Endothelial cell of umbilical vein (primary cell): Measurements from ENCODE around the gene C3orf22. TPM values are rescaled to one million over a fixed set of nuclear protein-coding genes. Genes with fewer than 3 reads are reported as not detected.

ENCODE experiments used
- BruUV-seq: library from RNA; stranded (reverse); fragments of 400-500 nt; replicated peaks from 2 replicates; lab custom pipeline; 2021; lab: Mats Ljungman, UMichigan
- CTCF ChIA-PET: fragments of 300-600, 350-600 bp; sonication (Branson Sonifier 250); formaldehyde crosslinking; loops from one replicate; lab custom pipeline; 2021; ENCODE audit warnings: antibody characterized with exemption, inconsistent platforms; lab: Charles Lee
- POLR2A ChIA-PET: fragments of 300-600, 350-600 bp; sonication (Branson Sonifier 250); formaldehyde crosslinking; loops from one replicate; lab custom pipeline; 2021; ENCODE audit warnings: antibody characterized with exemption, inconsistent platforms; lab: Charles Lee
- DNase-seq: peaks from one replicate; pipeline ENCODE4 v3.0.0-alpha.2; 2011; ENCODE audit warnings: low read depth, low spot score
- FAIRE-seq: peaks from 2 replicates; lab custom pipeline; 2011; peaks lifted over from hg19 to GRCh38; lab: Jason Lieb, UNC
- H2AFZ ChIP-seq: 2 replicates; pipeline ENCODE4 v1.6.0; 2012; ENCODE audit warnings: low read depth, low read length, control low read depth, inconsistent platforms
- H3K27ac ChIP-seq: 2 replicates; pipeline ENCODE4 v1.5.1; 2011; ENCODE audit warnings: low read depth, mild to moderate bottlenecking, control low read depth, low read length, moderate library complexity; ENCODE audit not compliant: insufficient read depth
- H3K27me3 ChIP-seq, 2 experiments: 2 replicates each; pipeline versions ENCODE4 v1.6.0 to v1.6.1; 2011; ENCODE audit warnings: low read length in 2 of 2, mixed read lengths in 1 of 2; ENCODE audit not compliant: control insufficient read depth in 2 of 2, insufficient read depth in 2 of 2
- H3K36me3 ChIP-seq, 2 experiments: 2 replicates in 1 of 2; 3 replicates in 1 of 2; pipeline ENCODE4 v1.5.1; 2011; ENCODE audit warnings: low read length in 2 of 2, mild to moderate bottlenecking in 1 of 2, moderate library complexity in 1 of 2; ENCODE audit not compliant: control insufficient read depth in 2 of 2, insufficient read depth in 2 of 2; ENCODE audit errors: extremely low read depth in 1 of 2
- H3K4me1 ChIP-seq: 3 replicates; pipeline ENCODE4 v1.5.1; 2011; ENCODE audit warnings: mild to moderate bottlenecking, low read length; ENCODE audit not compliant: control insufficient read depth, insufficient read depth; ENCODE audit errors: extremely low read depth
- H3K4me2 ChIP-seq: 2 replicates; pipeline ENCODE4 v1.6.1; 2011; ENCODE audit warnings: low read length, control low read depth, mixed read lengths; ENCODE audit not compliant: insufficient read depth
- H3K4me3 ChIP-seq, 3 experiments: fragments of 200-600 bp in 1 of 3; sonication (generic), shearing (Covaris generic) in 1 of 3; replicated peaks in 1 of 3; 2 replicates each; pipeline ENCODE4 v1.5.1; 2011 to 2016; ENCODE audit warnings: control low read depth in 3 of 3, low read length in 3 of 3, mild to moderate bottlenecking in 2 of 3, inconsistent platforms in 1 of 3, low read depth in 1 of 3, moderate library complexity in 1 of 3; ENCODE audit not compliant: insufficient read depth in 1 of 3
- H3K79me2 ChIP-seq: 2 replicates; pipeline ENCODE4 v1.6.0; 2012; ENCODE audit warnings: low read length, inconsistent platforms; ENCODE audit not compliant: control insufficient read depth, insufficient read depth
- H3K9ac ChIP-seq: replicated peaks from 2 replicates; pipeline ENCODE3; 2011; ENCODE audit warnings: low read length, control low read depth; ENCODE audit not compliant: insufficient read depth; ENCODE audit errors: extremely low read depth
- H3K9me1 ChIP-seq: replicated peaks from 3 replicates; pipeline ENCODE4 v1.6.0; 2011; ENCODE audit warnings: mild to moderate bottlenecking, low read length; ENCODE audit not compliant: control insufficient read depth, insufficient read depth; ENCODE audit errors: extremely low read depth
- H3K9me3 ChIP-seq: replicated peaks from 2 replicates; pipeline ENCODE4 v1.5.1; 2012; ENCODE audit warnings: low read length, inconsistent platforms; ENCODE audit not compliant: control insufficient read depth, insufficient read depth
- H4K20me1 ChIP-seq: replicated peaks from 2 replicates; pipeline ENCODE3; 2011; ENCODE audit warnings: mild to moderate bottlenecking, low read length; ENCODE audit not compliant: control insufficient read depth, insufficient read depth; ENCODE audit errors: extremely low read depth
- CTCF ChIP-seq, 2 donors: IDR thresholded peaks; 1 replicate in 1 of 2; 2 replicates in 1 of 2; pipeline ENCODE4 v1.5.1; 2011; ENCODE audit warnings: low read length in 2 of 2, mild to moderate bottlenecking in 2 of 2, moderate library complexity in 2 of 2, control low read depth in 1 of 2, inconsistent platforms in 1 of 2, low read depth in 1 of 2; ENCODE audit not compliant: insufficient read depth in 1 of 2; ENCODE audit errors: extremely low read depth in 1 of 2
- EZH2 ChIP-seq: IDR thresholded peaks from 2 replicates; pipeline ENCODE4 v1.6.1; 2012; ENCODE audit warnings: borderline replicate concordance, low read depth, mild to moderate bottlenecking, moderate library complexity, low read length, inconsistent platforms; ENCODE audit not compliant: severe bottlenecking
- FOS ChIP-seq: IDR thresholded peaks from 2 replicates; pipeline ENCODE4 v1.6.1; 2011; ENCODE audit warnings: mild to moderate bottlenecking, low read length, moderate library complexity, borderline replicate concordance; ENCODE audit not compliant: insufficient read depth
- GATA2 ChIP-seq: IDR thresholded peaks from 2 replicates; pipeline ENCODE4 v1.7.0; 2011; ENCODE audit warnings: low read depth, mild to moderate bottlenecking, moderate library complexity, mixed read lengths, low read length; ENCODE audit not compliant: insufficient read length, insufficient read depth
- JUN ChIP-seq: IDR thresholded peaks from 2 replicates; pipeline ENCODE4 v1.6.1; 2011; ENCODE audit warnings: borderline replicate concordance, low read depth; ENCODE audit not compliant: insufficient read length, insufficient read depth
- MAX ChIP-seq: IDR thresholded peaks from 2 replicates; pipeline ENCODE4 v1.6.1; 2011; ENCODE audit not compliant: insufficient read depth, insufficient read length
- MYC ChIP-seq: IDR thresholded peaks from one replicate; pipeline ENCODE4 v1.6.1; 2011; ENCODE audit warnings: mild to moderate bottlenecking, low read depth, low read length
- POLR2A ChIP-seq: IDR thresholded peaks from 2 replicates; pipeline ENCODE4 v1.6.1; 2012; ENCODE audit warnings: low read depth, mild to moderate bottlenecking, control low read depth, low read length
- POLR2AphosphoS5 ChIP-seq: IDR thresholded peaks from 2 replicates; pipeline ENCODE4 v1.6.1; 2012; ENCODE audit warnings: low read depth, mild to moderate bottlenecking, control low read depth, low read length, moderate library complexity; ENCODE audit not compliant: insufficient read depth
- dilution Hi-C: fragments of 300-500 bp; cut with MboI; formaldehyde crosslinking; loops from one replicate; pipeline ENCODE4 v1.15.0; 2019; ENCODE audit warnings: low sequenced_read_pairs; ENCODE audit not compliant: extremely low pct_ligation_motif_present
- intact Hi-C: fragments of 100-400 bp; cut with micrococcal nuclease; formaldehyde crosslinking; loops from one replicate; pipeline ENCODE4 v1.10.0; 2022
- polyA plus RNA-seq, 4 experiments: library from polyadenylated mRNA; depleted of rRNA in 3 of 4; stranded (reverse) in 3 of 4; unstranded in 1 of 4; fragments of >200 nt; gene quantifications; 2 replicates each; pipeline versions ENCODE4 v1.2.1 to v1.2.3, GENCODE V29; 2011 to 2012; ENCODE audit warnings: missing spikeins in 1 of 4
- total RNA-seq: library from RNA; stranded (reverse); gene quantifications from 2 replicates; pipeline ENCODE4 v1.2.3, GENCODE V29; 2021

C3orf22 gene
- total and polyA plus RNA-seq, 2 donors (not counting 3 experiments of a cell fraction or from before 2014, with no cell fraction given) = not detected

GRCh38 chr3:126543457-126544061 lies 15.2 kb downstream of the C3orf22 start:
- H3K79me2 ChIP-seq = no peaks in the 10 kb centered on the region
- no peaks in the 10 kb centered on the region for H4K20me1 ChIP-seq
- H3K9ac ChIP-seq = no peak overlapping the region
- FAIRE-seq (no peak), DNase-seq (no peak)
- dilution Hi-C loops = no loop called here
- H3K4me3 ChIP-seq = no peak overlapping the region
- no peaks in the 10 kb centered on the region for H3K9me1 ChIP-seq
- H3K27me3 ChIP-seq = no peaks in the 10 kb centered on the region
- no TSS peak for BruUV-seq
- no peaks in the 10 kb centered on the region for H3K9me3 ChIP-seq
- intact Hi-C loops = no loop called here
- no peak for TF ChIP-seq POLR2A
- no peak for TF ChIP-seq MAX
- no peak for TF ChIP-seq EZH2
- no peak for TF ChIP-seq CTCF (IDR thresholded peaks at IDR 0.05; ENCODE audit: extremely low read depth in 1 of 2, insufficient read depth in 1 of 2, low read depth in 1 of 2, low read length in 2 of 2)
- TF ChIP-seq FOS = no peak
- no peak for TF ChIP-seq GATA2
- TF ChIP-seq JUN = no peak
- no peak for TF ChIP-seq POLR2AphosphoS5
- no peak for TF ChIP-seq MYC
- peaks cover 3% of the 10 kb centered on the region for H3K4me1 ChIP-seq
- H2AFZ ChIP-seq = no peak overlapping the region
- no peaks in the 10 kb centered on the region for H3K36me3 ChIP-seq
- POLR2A ChIA-PET = interaction anchor here (0.6 kb wide), 1 partner anchor 94 kb away, joined by 3 read pairs; no protein-coding TSS in a partner anchor
- no peak overlapping the region for H3K4me2 ChIP-seq
- CTCF ChIA-PET = interaction anchor here (1.3 to 1.4 kb wide), 2 partner anchors 15 to 20 kb away, joined by 3 to 4 read pairs; partner anchors contain the start of gene C3orf22
- no peak overlapping the region for H3K27ac ChIP-seq
